NCI-H345 (cell line): ENCODE results near the gene ATP5PO.
"Not testable (repeated sequence)": the region's sequence is repeated elsewhere in the genome, so short reads cannot be mapped to it uniquely, and the experiment has no call there.

Experiments
- DNase-seq: peaks from one replicate; lab custom pipeline; 2025; lab: John Stamatoyannopoulos, UW

ATP5PO gene

DNA sequence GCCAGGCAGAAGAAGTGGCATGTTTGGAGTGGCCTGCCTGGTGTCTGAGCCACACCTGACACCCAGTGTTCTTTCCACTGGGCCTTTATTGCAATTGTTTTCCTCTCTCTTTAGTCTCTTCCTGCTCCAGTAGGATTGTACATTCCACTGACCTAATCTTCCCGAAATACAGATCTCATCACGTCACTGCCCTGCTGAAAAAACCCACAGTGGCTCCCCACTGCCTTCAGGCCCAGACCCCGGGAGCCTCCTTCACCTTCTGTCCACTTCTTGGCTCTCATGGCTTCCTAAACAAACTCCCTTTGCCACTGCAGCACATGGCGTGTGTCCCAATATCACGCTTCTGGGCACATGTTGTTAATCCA lies 25.3 kb upstream of the ATP5PO start:
- no peak for DNase-seq

DNA sequence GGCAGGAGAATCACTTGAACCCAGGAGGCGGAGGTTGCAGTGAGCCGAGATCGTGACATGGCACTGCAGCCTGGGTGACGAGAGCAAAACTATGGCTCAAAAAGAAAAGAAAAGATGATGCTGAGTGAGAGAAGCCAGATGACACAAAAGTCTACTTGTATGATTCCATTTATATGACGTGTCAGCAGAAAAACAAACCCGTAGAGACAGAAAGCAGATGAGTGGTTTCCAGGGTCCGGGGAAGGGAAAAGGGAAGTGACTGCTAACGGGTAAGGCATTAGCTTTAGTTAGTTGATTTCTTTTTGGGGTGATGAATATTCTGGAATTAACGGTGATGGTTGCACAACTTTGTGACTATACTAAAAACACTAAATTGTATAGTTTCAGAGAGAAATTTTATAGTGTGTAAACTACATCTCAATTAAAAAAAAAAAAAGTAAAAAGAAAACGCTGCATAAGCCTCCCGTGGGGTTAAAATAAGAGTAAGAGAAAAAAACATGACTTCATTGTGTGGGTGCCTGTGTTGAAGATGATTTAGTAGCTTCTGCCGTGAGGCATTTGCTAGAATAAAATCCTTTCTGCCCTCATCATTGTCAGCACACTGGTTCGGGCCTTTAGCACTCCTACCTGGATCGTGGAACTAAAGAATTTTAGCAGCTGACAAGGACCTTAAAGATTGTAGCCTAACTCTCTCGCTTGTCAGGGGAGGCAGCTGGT lies 24.7 kb upstream of the ATP5PO start:
- DNase-seq = no peak

GRCh38 chr21:33939226-33939625 lies 23.6 kb upstream of the ATP5PO start:
- DNase-seq = no peak

GRCh38 chr21:33938381-33938780 lies 22.8 kb upstream of the ATP5PO start:
- DNase-seq = no peak

- no peak for DNase-seq
Observed at GRCh38 chr21:33937931-33938339, 22.3 kb upstream of the ATP5PO start.

GRCh38 chr21:33937146-33937545 lies 21.5 kb upstream of the ATP5PO start:
- no peak for DNase-seq

- DNase-seq = no peak
Observed at GRCh38 chr21:33936301-33937038, 20.9 kb upstream of the ATP5PO start.

- no peak for DNase-seq
Observed at GRCh38 chr21:33932731-33933130, 17.1 kb upstream of the ATP5PO start.

DNA sequence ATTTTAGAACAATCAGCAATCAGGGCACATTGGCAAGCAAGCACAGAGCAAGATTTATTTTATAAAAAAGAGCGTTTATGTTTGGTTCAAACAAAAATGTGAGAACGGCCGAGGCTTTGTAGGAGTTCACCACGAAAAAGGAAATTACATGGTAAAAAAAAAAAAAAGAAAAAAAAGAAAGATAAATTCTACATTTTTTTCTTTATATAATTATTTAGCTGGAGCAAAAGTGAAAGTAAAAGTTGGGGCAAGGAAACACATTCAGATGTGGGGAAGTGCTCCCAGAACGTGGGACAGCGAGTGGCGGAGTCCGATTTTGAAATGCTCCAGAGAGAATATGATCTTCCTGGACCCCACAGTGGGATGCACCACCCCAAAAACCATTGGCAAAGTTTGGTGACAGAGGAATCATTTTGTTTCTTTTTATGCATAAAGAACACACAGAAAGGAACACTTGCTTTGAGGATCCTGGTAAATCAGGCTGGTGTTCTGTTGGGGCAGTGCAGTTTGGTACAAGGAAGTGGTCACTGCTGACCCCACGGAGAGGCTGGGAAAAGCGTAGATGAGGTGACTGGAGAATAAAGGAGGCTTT lies 16.3 kb upstream of the ATP5PO start:
- DNase-seq = no peak

GRCh38 chr21:33931052-33931798 lies 15.6 kb upstream of the ATP5PO start:
- peak; percentile 71 for DNase-seq

DNA sequence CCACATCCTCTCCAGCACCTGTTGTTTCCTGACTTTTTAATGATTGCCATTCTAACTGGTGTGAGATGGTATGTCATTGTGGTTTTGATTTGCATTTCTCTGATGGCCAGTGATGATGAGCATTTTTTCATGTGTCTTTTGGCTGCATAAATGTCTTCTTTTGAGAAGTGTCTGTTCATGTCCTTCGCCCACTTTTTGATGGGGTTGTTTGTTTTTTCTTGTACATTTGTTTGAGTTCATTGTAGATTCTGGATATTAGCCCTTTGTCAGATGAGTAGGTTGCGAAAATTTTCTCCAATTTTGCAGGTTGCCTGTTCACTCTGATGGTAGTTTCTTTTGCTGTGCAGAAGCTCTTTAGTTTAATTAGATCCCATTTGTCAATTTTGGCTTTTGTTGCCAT lies 10.6 kb upstream of the ATP5PO start:
- not testable (repeated sequence) for DNase-seq

- DNase-seq = peak; percentile 20
Observed at GRCh38 chr21:33924766-33925100, 9.1 kb upstream of the ATP5PO start.

GRCh38 chr21:33924079-33924765 lies 8.6 kb upstream of the ATP5PO start:
- DNase-seq = peak; percentile 86

DNA sequence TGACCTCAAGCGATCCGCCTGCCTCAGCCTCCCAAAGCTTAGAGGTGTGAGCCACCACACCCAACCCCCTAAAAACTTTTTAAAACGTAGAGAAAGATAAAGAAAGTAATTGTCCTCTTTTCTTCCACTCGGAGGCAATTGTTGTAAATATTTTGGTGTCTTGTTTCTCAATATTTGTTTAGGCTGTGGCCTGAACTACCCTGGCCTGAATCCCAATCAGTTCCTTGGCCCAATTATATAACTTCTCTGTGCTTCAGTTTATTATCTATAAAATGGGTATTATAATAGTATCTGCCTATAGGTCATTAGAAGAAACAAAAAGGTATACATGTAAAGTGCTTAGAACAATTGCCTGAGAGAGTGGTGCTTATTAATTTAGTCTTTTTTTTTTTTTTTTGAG lies 1.8 kb upstream of the ATP5PO start:
- DNase-seq = no peak

- DNase-seq = no peak
Observed at GRCh38 chr21:33916200-33916567, 580 bp upstream of the ATP5PO start.

- DNase-seq = no peak
Observed at GRCh38 chr21:33914188-33914587, 1.4 kb downstream of the ATP5PO start.

GRCh38 chr21:33909756-33910155 lies 5.8 kb downstream of the ATP5PO start:
- no peak for DNase-seq

GRCh38 chr21:33908760-33909159 lies 6.8 kb downstream of the ATP5PO start:
- no peak for DNase-seq

DNA sequence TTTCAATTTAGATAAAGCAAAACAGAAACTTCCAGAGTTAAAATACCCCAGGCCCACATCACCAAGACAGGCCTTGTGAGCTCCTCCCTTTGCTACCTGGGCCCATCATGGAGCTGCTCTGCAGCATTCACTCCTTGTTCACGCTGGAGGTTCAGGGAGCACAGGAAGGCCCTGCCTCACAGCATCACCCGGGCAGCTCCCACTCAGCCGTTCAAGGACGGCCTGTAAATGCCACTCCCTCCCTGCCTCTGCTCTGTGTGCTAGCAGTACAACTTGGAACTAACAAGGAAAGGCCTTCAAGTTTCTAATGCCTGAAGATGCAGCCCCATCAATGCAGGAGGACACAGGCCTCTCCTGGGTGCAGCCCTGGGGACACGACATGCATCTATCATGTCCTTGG lies 11.6 kb downstream of the ATP5PO start:
- no peak for DNase-seq

DNA sequence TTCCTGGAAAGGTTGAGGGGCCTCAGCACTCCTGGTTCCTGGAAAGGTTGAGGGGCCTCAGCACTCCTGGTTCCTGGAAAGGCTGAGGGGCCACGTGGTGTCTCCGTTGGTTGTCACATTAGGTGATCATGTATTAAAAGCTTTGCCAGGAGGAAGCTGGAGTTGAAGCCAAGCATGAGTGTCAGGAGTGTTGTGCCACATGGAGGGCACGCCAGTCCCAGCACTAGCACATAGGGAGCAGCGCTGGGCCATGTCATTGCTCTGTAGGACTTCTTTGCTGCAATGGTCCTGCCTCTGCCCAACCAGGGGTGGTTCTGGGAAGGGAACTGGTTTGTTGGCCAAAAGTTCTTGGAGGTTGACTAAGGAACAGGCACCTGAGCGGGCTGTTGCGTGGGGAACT lies 13.3 kb downstream of the ATP5PO start:
- no peak for DNase-seq

- peak; percentile 48 for DNase-seq
Observed at GRCh38 chr21:33901412-33902288, 14.0 kb downstream of the ATP5PO start.
